PC-3 (cell line): ENCODE results near the gene ITPRIP. TPM values are rescaled to one million over a fixed set of nuclear protein-coding genes. Genes with fewer than 3 reads are reported as not detected.
A peak's percentile ranks its signal among the peaks of the same experiment; 100 is the strongest.

Experiments
- ATAC-seq: fragments of 200-7000 bp; cut with Tn5 transposase; 2 replicates; pipeline ENCODE4 v1.9.1; 2020; ENCODE audit warnings: mild to moderate bottlenecking, moderate library complexity
- BruUV-seq: library from RNA; stranded (reverse); fragments of 400-500 nt; replicated peaks from 2 replicates; lab custom pipeline; 2021; lab: Mats Ljungman, UMichigan
- CTCF ChIA-PET: fragments of 300-600 bp; sonication (Branson Sonifier 250); formaldehyde crosslinking; loops from one replicate; lab custom pipeline; 2022; ENCODE audit warnings: antibody characterized with exemption; lab: Charles Lee
- POLR2A ChIA-PET: fragments of 300-600 bp; sonication (Branson Sonifier 250); formaldehyde crosslinking; loops from one replicate; lab custom pipeline; 2022; ENCODE audit warnings: antibody characterized with exemption; ENCODE audit not compliant: unreplicated experiment; lab: Charles Lee
- DNase-seq: peaks from one replicate; pipeline ENCODE4 v3.0.0-alpha.2; 2015
- H2AFZ ChIP-seq: fragments of 300-600 bp; sonication (generic); 2 replicates; pipeline ENCODE4 v1.6.0; 2016; ENCODE audit warnings: antibody characterized with exemption, low read length
- H3F3A ChIP-seq: fragments of 300-600 bp; sonication (generic); one replicate; pipeline ENCODE4 v1.6.0; 2017; ENCODE audit warnings: antibody characterized with exemption, low read length, control low read depth, mild to moderate bottlenecking; ENCODE audit not compliant: unreplicated experiment
- H3K27ac ChIP-seq: fragments of 300-600 bp; sonication (generic); 2 replicates; pipeline ENCODE4 v1.5.1; 2016; ENCODE audit warnings: mild to moderate bottlenecking, low read length
- H3K27me3 ChIP-seq: fragments of 300-600 bp; sonication (generic); 2 replicates; pipeline ENCODE4 v1.6.1; 2016; ENCODE audit warnings: low read length, mixed read lengths
- H3K36me3 ChIP-seq: fragments of 300-600 bp; sonication (generic); 2 replicates; pipeline ENCODE4 v1.6.1; 2016; ENCODE audit warnings: low read depth, mixed run types, low read length, mixed read lengths
- H3K4me1 ChIP-seq: fragments of 300-600 bp; sonication (generic); 2 replicates; pipeline ENCODE4 v1.5.1; 2016; ENCODE audit warnings: low read length; ENCODE audit not compliant: insufficient read depth
- H3K4me2 ChIP-seq: fragments of 300-600 bp; sonication (generic); 2 replicates; pipeline ENCODE4 v1.6.0; 2016; ENCODE audit warnings: low read length
- H3K4me3 ChIP-seq: fragments of 300-600 bp; sonication (generic); 2 replicates; pipeline ENCODE4 v1.5.1; 2016; ENCODE audit warnings: mild to moderate bottlenecking, low read length, mixed read lengths
- H3K79me2 ChIP-seq: fragments of 300-600 bp; sonication (generic); 2 replicates; pipeline ENCODE4 v1.6.1; 2017; ENCODE audit warnings: low read length, mixed read lengths
- H3K9ac ChIP-seq: fragments of 300-600 bp; sonication (generic); 2 replicates; pipeline ENCODE4 v1.6.0; 2016; ENCODE audit warnings: mild to moderate bottlenecking, low read length
- H3K9me2 ChIP-seq: fragments of 300-600 bp; sonication (generic); replicated peaks from 2 replicates; pipeline ENCODE4 v1.6.1; 2016; ENCODE audit warnings: mixed run types, low read length, mixed read lengths
- H3K9me3 ChIP-seq: fragments of 300-600 bp; sonication (generic); 2 replicates; pipeline ENCODE4 v1.6.1; 2016; ENCODE audit warnings: low read length, mixed read lengths
- H4K20me1 ChIP-seq: fragments of 300-600 bp; sonication (generic); 2 replicates; pipeline ENCODE4 v1.6.1; 2016; ENCODE audit warnings: low read length, mixed read lengths
- EZH2 ChIP-seq: fragments of 300-600 bp; sonication (generic); IDR thresholded peaks from one replicate; pipeline ENCODE4 v1.6.1; 2017; ENCODE audit warnings: antibody characterized with exemption, mild to moderate bottlenecking, low read length; ENCODE audit not compliant: unreplicated experiment
- EZH2phosphoT487 ChIP-seq: fragments of 300-600 bp; sonication (generic); IDR thresholded peaks from 2 replicates; pipeline ENCODE4 v1.6.1; 2018; ENCODE audit warnings: mild to moderate bottlenecking, antibody characterized with exemption, low read length, borderline replicate concordance
- intact Hi-C: fragments of 100-400 bp; cut with micrococcal nuclease; formaldehyde crosslinking; loops from 2 replicates; pipeline ENCODE4 v1.9.0; 2023
- total RNA-seq: library from RNA; depleted of rRNA; stranded (reverse); fragments of >200 nt; gene quantifications from 2 replicates; pipeline ENCODE4 v1.2.3, GENCODE V29; 2014
- TF ChIP-seq, protein P1 (sequence below): fragments of 300-600 bp; sonication (generic); conservative IDR thresholded peaks from 2 replicates; pipeline ENCODE4 v1.5.1; 2017; ENCODE audit warnings: antibody characterized with exemption, low read depth, mild to moderate bottlenecking, low read length

Gene ITPRIP
- total RNA-seq, 1 experiment from 2014 or later = 7.0 TPM

DNA sequence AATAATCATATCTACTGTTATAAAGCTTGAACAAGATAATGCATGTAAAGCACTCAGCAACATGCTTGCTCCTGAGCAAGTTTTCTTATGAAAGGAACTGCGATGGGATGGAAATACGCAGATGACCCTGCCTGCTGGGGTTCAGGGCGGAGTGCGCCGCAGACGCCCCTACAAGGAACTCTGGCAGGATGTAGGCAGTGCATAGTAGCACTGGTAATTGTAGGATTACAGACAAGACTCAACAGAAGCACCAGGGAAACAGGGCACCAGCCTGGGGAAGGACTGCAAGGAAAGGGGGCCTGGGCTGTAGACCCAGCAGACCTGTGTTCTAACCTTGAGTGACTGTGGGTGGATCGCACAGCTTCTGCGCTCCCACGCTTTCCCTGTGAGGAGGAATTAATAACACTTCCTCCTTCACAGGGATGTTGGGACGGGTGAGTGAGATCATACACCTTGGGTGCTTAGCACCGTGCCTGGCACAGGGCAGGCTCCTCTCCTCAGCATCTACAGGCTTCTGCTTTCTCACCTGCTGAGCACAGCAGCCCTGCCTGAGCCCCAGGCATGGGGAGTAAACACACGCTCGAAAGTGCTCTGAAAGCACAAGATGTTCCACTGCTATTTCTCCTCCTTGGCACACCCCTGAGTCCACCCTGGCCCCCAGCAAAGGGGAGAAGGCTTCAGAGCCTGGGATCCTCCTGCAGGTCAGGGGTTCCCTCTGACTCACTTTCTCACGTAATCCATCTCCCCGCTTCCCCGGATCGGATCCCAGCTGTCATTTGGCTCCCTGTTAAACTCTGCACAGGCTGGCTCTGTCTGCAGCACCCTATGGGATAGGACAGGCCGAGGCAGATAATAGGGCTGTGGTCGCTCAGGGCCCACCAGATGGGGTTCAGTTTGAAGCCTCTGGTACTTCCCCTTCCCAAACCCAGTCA is 19.2 kb downstream of the ITPRIP start:
- Histone ChIP-seq H3K4me1 (peaks cover 16% of the 10 kb centered on the region), H3K27ac (no peak overlapping the region), H3K27me3 (no peaks in the 10 kb centered on the region), H3K9ac (no peak overlapping the region), H3K9me2 (no peaks in the 10 kb centered on the region), H3K9me3 (no peaks in the 10 kb centered on the region), H3K4me3 (no peak overlapping the region), H3F3A (no peaks in the 10 kb centered on the region), H2AFZ (no peak overlapping the region), H3K4me2 (no peak overlapping the region), H4K20me1 (peaks cover 24% of the 10 kb centered on the region; the same call in 1 of the 2 replicates), H3K79me2 (peaks cover 79% of the 10 kb centered on the region), H3K36me3 (peaks cover 1% of the 10 kb centered on the region; the same call in 1 of the 2 replicates)
- POLR2A ChIA-PET = no interaction called here
- CTCF ChIA-PET = no interaction called here
- no TSS peak for BruUV-seq
- DNase-seq (no peak), ATAC-seq (no peak)
- intact Hi-C loops = no loop called here
- TF ChIP-seq EZH2phosphoT487 (no peak), EZH2 (no peak)
- TF ChIP-seq, protein P1, sequence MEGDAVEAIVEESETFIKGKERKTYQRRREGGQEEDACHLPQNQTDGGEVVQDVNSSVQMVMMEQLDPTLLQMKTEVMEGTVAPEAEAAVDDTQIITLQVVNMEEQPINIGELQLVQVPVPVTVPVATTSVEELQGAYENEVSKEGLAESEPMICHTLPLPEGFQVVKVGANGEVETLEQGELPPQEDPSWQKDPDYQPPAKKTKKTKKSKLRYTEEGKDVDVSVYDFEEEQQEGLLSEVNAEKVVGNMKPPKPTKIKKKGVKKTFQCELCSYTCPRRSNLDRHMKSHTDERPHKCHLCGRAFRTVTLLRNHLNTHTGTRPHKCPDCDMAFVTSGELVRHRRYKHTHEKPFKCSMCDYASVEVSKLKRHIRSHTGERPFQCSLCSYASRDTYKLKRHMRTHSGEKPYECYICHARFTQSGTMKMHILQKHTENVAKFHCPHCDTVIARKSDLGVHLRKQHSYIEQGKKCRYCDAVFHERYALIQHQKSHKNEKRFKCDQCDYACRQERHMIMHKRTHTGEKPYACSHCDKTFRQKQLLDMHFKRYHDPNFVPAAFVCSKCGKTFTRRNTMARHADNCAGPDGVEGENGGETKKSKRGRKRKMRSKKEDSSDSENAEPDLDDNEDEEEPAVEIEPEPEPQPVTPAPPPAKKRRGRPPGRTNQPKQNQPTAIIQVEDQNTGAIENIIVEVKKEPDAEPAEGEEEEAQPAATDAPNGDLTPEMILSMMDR = no peak

- Histone ChIP-seq H2AFZ (no peak overlapping the region), H3F3A (no peaks in the 10 kb centered on the region), H3K4me1 (peaks cover 16% of the 10 kb centered on the region), H3K9ac (no peak overlapping the region), H3K4me2 (0 out of 2 replicates have a peak overlapping the region, but pooled peaks have one; percentile 45), H3K4me3 (no peak overlapping the region), H3K27me3 (no peaks in the 10 kb centered on the region), H3K27ac (no peak overlapping the region; the same call in 1 of the 2 replicates), H3K79me2 (peaks cover 79% of the 10 kb centered on the region), H3K9me2 (no peaks in the 10 kb centered on the region), H4K20me1 (peaks cover 24% of the 10 kb centered on the region; the same call in 1 of the 2 replicates), H3K9me3 (no peaks in the 10 kb centered on the region), H3K36me3 (peaks cover 8% of the 10 kb centered on the region; the same call in 1 of the 2 replicates)
- POLR2A ChIA-PET = no interaction called here
- ATAC-seq = no peak
- intact Hi-C loops = no loop called here
- CTCF ChIA-PET = no interaction called here
- BruUV-seq = no TSS peak
- DNase-seq = no peak
- TF ChIP-seq EZH2 (no peak), EZH2phosphoT487 (no peak)
- TF ChIP-seq, protein P1 = no peak
Measured at GRCh38 chr10:104318326-104318725, 19.9 kb downstream of the ITPRIP start.
